NCI-H1105 treated with DMSO at 0.1 percent for 48 hours (cell line): ENCODE measurements around the gene TOM1L2.

Experiments used
- DNase-seq: peaks from one replicate; lab custom pipeline; 2025; lab: John Stamatoyannopoulos, UW

The TOM1L2 gene

GRCh38 chr17:17835415-17836249 lies 136.6 kb downstream of the TOM1L2 start:
- DNase-seq, result no peak

GRCh38 chr17:17834974-17835373 lies 137.2 kb downstream of the TOM1L2 start:
- DNase-seq, result no peak

GRCh38 chr17:17833658-17834357 lies 138.4 kb downstream of the TOM1L2 start:
- no peak for DNase-seq

DNA sequence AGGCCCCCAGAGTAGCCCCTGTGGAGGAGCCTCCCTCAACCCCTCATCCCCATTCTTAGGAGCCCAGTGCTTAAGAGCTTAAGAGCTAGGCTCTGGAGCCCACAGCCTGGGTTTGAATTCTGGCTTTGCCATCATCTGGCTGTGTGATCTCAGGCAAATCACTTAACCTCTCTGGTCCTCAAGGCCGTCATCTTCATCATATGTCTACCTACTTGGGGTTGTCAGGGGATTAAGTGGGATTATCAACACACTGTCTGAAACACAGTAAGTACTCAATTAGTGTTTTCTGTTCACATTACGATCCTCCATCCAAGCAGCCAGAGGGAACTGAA lies 140.2 kb downstream of the TOM1L2 start:
- no peak for DNase-seq

DNA sequence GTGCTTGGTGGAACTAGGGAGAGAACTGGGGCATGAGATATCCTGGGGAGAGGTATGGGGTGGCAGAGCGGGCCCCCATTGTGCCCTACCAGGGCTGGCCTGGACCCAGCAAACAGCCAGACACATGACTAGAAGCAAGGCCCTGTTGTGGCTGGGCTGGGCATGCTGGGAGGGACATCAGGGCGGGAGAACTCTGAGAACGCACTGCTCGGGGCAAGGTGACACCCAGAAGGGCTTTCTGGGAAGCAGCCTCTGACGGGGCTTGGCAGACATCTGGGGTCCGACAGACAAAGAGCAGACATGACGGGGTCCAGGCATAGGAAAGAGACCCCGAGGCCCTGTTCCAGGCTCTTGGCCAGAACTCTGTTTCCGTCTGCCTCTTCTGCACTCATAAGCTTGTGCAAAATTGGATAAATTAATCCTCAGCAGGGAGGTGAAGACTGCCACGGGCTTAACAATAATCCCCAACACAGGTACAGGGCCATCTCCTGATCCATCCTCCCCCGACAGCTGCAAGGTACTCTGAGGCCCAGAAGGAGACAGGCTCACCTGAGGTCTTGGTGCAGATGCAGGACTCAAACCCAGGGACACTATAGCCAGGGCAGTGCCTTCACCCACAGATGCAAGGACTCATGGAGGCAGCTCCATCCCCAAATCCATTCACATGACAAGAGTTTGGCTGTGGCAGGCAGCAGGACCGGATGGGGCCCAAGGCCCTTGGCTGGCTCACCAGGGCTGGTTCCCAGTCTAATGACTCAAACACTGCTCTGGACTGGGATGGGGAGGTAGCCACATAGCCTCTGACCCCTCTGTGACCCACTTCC lies 140.8 kb downstream of the TOM1L2 start:
- no peak for DNase-seq

DNA sequence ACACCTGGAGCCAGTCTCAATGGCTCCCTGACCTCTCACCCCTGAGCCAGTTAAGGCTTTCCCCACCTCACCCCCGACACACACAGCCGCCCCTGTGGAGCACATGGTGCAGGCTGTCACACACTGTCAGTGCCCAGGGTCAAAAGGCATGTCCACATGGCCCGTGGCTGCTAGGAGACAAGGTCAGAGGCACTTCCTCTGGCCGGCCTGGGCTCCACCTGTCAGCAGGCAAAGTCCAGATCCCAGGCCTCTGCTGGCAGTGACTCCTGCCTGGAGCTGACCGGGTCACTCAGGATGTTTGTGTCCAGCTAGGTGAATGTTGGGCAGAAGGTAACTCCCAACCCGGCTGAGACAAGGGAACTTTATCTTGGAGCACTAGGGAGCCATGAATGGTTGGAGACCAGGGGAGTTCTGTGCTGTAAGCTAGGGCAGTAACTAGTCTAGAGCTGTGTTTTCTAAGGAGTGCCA lies 141.4 kb downstream of the TOM1L2 start:
- no peak for DNase-seq

DNA sequence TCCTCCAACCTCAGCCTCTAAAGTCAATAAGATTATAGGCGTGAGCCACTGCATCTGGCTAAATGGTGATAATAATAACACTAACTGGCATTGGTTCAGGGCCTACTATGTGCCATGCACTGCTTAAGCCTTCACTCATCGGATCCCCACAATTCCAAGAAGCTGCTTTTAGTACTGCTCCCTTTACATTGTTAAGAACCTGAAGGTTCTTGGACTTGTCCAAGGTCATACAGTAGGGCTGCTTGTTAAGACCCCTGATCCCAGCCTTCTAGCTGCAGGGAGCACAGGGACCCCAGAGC lies 142.0 kb downstream of the TOM1L2 start:
- DNase-seq, result no peak

- no peak for DNase-seq
These were observed 144.2 kb downstream of the TOM1L2 start for GRCh38 chr17:17827826-17828621.

DNA sequence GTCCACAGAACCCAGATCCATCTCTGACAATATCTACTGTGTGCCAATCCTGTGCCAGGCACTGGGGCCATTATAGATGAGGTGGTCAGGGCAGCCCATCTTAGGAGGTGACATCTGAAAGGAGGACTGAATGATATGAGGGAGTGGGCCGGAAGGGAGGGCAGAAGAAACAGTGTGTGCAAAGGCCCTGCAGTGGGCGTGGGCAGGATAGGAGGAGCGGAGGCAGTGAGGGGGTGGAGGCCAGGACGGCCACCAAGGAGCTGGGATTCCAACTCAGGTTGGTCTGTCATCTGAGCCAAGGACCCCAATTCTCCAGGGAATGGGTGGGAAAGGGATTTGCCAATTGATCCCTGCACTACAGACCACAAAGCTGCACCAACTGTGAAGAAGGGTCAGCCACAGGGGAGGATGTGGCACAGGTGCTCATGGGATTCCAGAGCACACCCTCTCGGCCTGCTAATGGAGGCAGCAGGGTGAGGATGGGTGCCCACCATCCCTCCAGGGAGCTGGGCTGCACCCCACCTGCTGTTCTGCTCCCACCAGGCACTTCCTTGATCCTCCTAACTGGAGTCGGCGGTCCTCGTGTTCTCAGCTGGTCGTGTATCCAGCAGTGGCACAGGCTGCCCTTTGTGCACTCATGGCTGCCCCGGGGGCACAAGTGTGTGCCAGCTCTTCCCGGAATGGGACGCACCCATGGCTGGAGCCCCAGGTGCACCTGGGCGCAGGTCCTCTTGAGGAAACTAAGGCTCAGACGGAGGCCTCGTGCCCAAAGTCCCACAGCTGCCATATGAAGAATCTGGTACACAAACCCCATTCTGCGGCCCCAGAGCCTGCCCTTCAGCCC lies 145.0 kb downstream of the TOM1L2 start:
- DNase-seq, result no peak

DNA sequence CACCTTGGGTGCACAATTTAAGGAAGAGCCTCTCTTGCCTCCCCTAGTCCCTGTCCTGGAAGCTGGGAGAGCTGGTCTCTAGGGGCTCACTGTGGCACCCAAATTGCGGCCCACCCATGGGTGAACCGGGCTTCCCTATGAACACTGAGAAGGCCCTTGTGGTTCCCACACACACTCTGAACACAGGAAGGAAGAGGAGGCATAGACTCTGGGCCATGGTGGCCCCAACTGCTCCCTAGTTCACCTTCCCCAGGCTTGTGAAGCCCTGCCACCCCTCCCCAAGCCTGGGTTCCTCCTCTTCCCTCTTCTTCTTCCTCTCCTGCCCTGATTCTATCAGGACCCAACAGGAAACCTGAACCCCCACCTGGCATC lies 145.9 kb downstream of the TOM1L2 start:
- DNase-seq, result no peak

GRCh38 chr17:17824783-17825614 lies 147.2 kb downstream of the TOM1L2 start:
- DNase-seq, result no peak

DNA sequence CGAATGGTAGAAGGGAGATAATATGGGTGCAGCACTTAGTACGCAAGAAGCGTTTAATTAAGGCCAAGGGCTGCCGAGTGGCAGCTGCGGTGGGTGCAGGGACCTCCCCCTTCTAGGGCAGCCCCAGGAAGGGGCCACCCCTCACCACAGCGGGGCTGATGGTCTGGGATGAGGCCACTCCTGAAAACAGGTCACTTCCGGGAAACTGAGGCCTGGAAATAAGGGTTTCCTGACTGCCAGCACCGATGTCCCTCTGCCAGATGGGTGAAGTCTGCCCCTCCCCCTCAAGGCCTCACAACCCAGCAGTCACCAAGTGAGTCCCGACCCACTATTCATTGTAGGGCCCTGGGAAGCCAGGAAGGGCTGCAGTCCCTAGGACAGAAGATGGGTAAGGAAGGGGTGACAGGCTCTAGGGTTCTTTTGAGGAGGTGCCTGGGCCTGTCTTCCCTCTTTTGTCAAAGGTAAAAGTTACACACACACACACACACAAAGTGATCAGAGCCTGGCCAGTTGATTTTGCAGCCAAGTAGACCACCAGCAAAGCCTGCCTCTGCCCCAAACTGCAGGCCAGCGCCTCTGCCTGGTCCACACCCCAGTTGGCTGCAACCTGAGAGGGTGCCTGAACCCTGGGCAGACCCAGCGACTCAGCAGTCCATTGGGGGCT lies 147.9 kb downstream of the TOM1L2 start:
- DNase-seq, result peak; percentile 94

GRCh38 chr17:17823433-17824118 lies 148.6 kb downstream of the TOM1L2 start:
- DNase-seq, result peak; percentile 94

DNA sequence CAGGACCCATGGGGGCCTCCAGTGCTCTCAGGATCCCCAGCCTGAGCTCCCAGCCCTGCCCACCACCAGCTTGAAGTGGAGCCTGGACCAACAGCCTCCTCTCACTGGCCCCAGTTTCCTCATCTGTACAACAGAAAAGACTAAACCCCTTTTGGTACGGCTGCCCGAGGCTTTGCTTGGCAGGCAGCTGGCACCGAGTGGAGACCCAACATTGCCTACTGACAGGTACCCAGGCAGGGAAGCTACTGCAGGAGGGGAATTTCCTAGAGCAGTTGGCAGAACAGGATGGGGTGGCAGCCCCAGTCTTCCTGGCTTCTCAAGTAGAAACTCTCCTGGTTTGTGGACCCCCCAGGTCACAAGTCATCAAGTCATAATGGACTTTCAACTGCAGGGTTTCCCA lies 149.6 kb downstream of the TOM1L2 start:
- no peak for DNase-seq

DNA sequence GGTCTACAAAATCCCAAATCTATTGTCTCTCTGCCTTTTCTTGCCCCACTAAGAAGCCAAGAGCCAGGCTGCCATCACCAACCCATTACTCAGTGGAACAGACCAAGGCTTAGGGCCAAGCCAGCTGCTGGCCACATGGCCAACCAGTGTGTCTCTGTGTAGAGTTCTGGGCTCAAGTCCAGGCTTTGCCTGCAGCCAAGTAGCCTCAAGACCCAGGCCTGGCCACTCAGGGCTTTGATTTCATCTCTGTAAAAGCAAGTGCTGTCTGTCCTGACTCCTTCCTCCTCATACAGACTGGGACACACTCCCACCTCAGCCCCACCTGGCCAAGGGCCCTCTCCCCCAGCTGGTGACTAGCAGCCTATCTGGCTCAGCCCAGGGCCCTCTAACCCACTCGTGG lies 150.0 kb downstream of the TOM1L2 start:
- no peak for DNase-seq

- DNase-seq, result no peak
These were observed 151.6 kb downstream of the TOM1L2 start for GRCh38 chr17:17820463-17821158.

- no peak for DNase-seq
These were observed 152.2 kb downstream of the TOM1L2 start for GRCh38 chr17:17820046-17820445.

GRCh38 chr17:17819561-17819995 lies 152.6 kb downstream of the TOM1L2 start:
- DNase-seq, result no peak
